K562 (cell line): ENCODE results near the gene SPTBN5. TPM values are rescaled to one million over a fixed set of nuclear protein-coding genes. Genes with fewer than 3 reads are reported as not detected.

Source experiments
- ARID1B ChIP-seq: fragments of 450-650 bp; IDR thresholded peaks from 2 replicates; pipeline ENCODE4 v1.6.1; 2016; ENCODE audit warnings: antibody characterized with exemption, mild to moderate bottlenecking, inconsistent platforms
- BRD4 ChIP-seq: fragments of 200-600 bp; sonication (generic); IDR thresholded peaks from 2 replicates; pipeline ENCODE4 v1.6.1; 2017; ENCODE audit warnings: inconsistent platforms
- BRF2 ChIP-seq: IDR thresholded peaks from 3 replicates; pipeline ENCODE4 v1.6.1; 2011; ENCODE audit warnings: borderline replicate concordance, mild to moderate bottlenecking; ENCODE audit not compliant: insufficient read length, insufficient read depth
- EHMT2 ChIP-seq: fragments of 450-650 bp; IDR thresholded peaks from 2 replicates; pipeline ENCODE4 v1.6.1; 2018; ENCODE audit warnings: antibody characterized with exemption
- ESRRA ChIP-seq: fragments of 450-650 bp; IDR thresholded peaks from 2 replicates; pipeline ENCODE4 v1.6.1; 2014; ENCODE audit warnings: low read depth, mild to moderate bottlenecking, moderate library complexity, borderline replicate concordance
- FOSL1 ChIP-seq: fragments of 200-800 bp; sonication (Bioruptor generic); conservative IDR thresholded peaks from 2 replicates; pipeline ENCODE4 v1.6.1; 2016; ENCODE audit warnings: missing genetic modification characterization, missing compliant biosample characterization
- GATA2 ChIP-seq: sonication (generic); formaldehyde crosslinking; IDR thresholded peaks from 2 replicates; pipeline ENCODE4 v1.4.0; 2020; ENCODE audit warnings: mild to moderate bottlenecking, missing genetic modification reagents
- HNRNPL ChIP-seq: fragments of 200-400 bp; formaldehyde crosslinking; IDR thresholded peaks from 2 replicates; pipeline ENCODE4 v1.6.1; 2017; ENCODE audit warnings: low read depth, mild to moderate bottlenecking, low read length
- MCM5 ChIP-seq: fragments of 450-650 bp; IDR thresholded peaks from 2 replicates; pipeline ENCODE4 v1.6.1; 2016; ENCODE audit warnings: low read depth
- NR2C2 ChIP-seq, 2 experiments: fragments of 200-800 bp in 1 of 2; sonication (Bioruptor generic) in 1 of 2; sonication (generic) in 1 of 2; formaldehyde crosslinking in 1 of 2; IDR thresholded peaks; 2 replicates each; pipeline versions ENCODE4 v1.6.1 to v1.8.0; 2016 to 2022; ENCODE audit warnings: mild to moderate bottlenecking in 1 of 2, missing compliant biosample characterization in 1 of 2, missing genetic modification characterization in 1 of 2, missing genetic modification reagents in 1 of 2
- NR4A1 ChIP-seq, 2 experiments: fragments of 250-450 bp in 1 of 2; fragments of 450-650 bp in 1 of 2; sonication (Bioruptor Pico) in 1 of 2; IDR thresholded peaks; 2 replicates each; pipeline versions ENCODE4 v1.4.0 to v1.6.1; 2016 to 2020; ENCODE audit warnings: mild to moderate bottlenecking in 2 of 2, missing compliant biosample characterization in 1 of 2, missing genetic modification characterization in 1 of 2, moderate library complexity in 1 of 2
- RFX7 ChIP-seq: fragments of 250-450 bp; sonication (Bioruptor Pico); IDR thresholded peaks from 2 replicates; pipeline ENCODE4 v1.5.1; 2021; ENCODE audit warnings: mild to moderate bottlenecking
- SMARCA4 ChIP-seq: fragments of 450-650 bp; IDR thresholded peaks from 2 replicates; pipeline ENCODE4 v1.6.1; 2016
- SMARCE1 ChIP-seq: fragments of 450-650 bp; IDR thresholded peaks from 2 replicates; pipeline ENCODE4 v1.7.1; 2016; ENCODE audit warnings: mild to moderate bottlenecking
- TFAM ChIP-seq: fragments of 250-450 bp; sonication (Bioruptor Pico); conservative IDR thresholded peaks from 2 replicates; pipeline ENCODE4 v1.5.0; 2021; ENCODE audit warnings: mild to moderate bottlenecking, moderate library complexity
- XRCC3 ChIP-seq: fragments of 450-650 bp; IDR thresholded peaks from 2 replicates; pipeline ENCODE4 v1.6.1; 2017; ENCODE audit warnings: mild to moderate bottlenecking, moderate library complexity
- ZBTB7A ChIP-seq: IDR thresholded peaks from 2 replicates; pipeline ENCODE4 v1.6.1; 2011; ENCODE audit warnings: low read depth, mild to moderate bottlenecking, low read length, moderate library complexity, borderline replicate concordance; ENCODE audit not compliant: control insufficient read depth
- ZFP36 ChIP-seq: fragments of 150-350 bp; IDR thresholded peaks from 2 replicates; pipeline ENCODE4 v1.6.1; 2018; ENCODE audit warnings: low read length, low read depth; ENCODE audit not compliant: partially characterized antibody
- ZHX1 ChIP-seq: fragments of 150-350 bp; conservative IDR thresholded peaks from 2 replicates; pipeline ENCODE4 v1.6.1; 2014; ENCODE audit warnings: low read length
- ZNF316 ChIP-seq: fragments of 450-650 bp; IDR thresholded peaks from 2 replicates; pipeline ENCODE4 v1.6.1; 2016
- ZNF764 ChIP-seq: fragments of 250-450 bp; sonication (Bioruptor Pico); IDR thresholded peaks from 2 replicates; pipeline ENCODE4 v1.4.0; 2020; ENCODE audit warnings: low read depth, mild to moderate bottlenecking, moderate library complexity
- polyA plus RNA-seq, 8 experiments: library from polyadenylated mRNA; depleted of rRNA in 4 of 8; stranded (reverse) in 5 of 8; unstranded in 3 of 8; fragments of >200 nt; fragmentation: Nextera tagmentation in 2 of 8; fragmentation: Illumina TruSeq in 1 of 8; extraction: Ambion mirVana in 2 of 8; extraction: Trizol in 1 of 8; gene quantifications; 2 replicates each; pipeline versions ENCODE4 v1.2.1 to v1.2.3, GENCODE V29; 2011 to 2014; ENCODE audit warnings: inconsistent platforms in 1 of 8, missing spikeins in 1 of 8
- total RNA-seq, 7 experiments: library from RNA; depleted of rRNA in 6 of 7; stranded (reverse); fragments of >200 nt in 6 of 7; fragmentation: Illumina TruSeq in 2 of 7; extraction: Trizol in 2 of 7; gene quantifications; 2 replicates each; pipeline versions ENCODE4 v1.2.1 to v1.2.3, GENCODE V29; 2011 to 2021; ENCODE audit warnings: low replicate concordance in 1 of 7
- TF ChIP-seq, protein P1 (sequence below): fragments of 250-450 bp; sonication (Bioruptor Pico); IDR thresholded peaks from 2 replicates; pipeline ENCODE4 v1.8.0; 2021; ENCODE audit warnings: mild to moderate bottlenecking, moderate library complexity
- TF ChIP-seq, protein P2 (sequence below): fragments of 450-650 bp; formaldehyde crosslinking; IDR thresholded peaks from 2 replicates; pipeline ENCODE4 v1.4.0; 2020; ENCODE audit warnings: mild to moderate bottlenecking, moderate library complexity

Gene SPTBN5
- total and polyA plus RNA-seq, 9 of the 15 experiments (the other 6 are each of a cell fraction or from before 2014, with no cell fraction given): 0.02 TPM; not detected in 8

DNA sequence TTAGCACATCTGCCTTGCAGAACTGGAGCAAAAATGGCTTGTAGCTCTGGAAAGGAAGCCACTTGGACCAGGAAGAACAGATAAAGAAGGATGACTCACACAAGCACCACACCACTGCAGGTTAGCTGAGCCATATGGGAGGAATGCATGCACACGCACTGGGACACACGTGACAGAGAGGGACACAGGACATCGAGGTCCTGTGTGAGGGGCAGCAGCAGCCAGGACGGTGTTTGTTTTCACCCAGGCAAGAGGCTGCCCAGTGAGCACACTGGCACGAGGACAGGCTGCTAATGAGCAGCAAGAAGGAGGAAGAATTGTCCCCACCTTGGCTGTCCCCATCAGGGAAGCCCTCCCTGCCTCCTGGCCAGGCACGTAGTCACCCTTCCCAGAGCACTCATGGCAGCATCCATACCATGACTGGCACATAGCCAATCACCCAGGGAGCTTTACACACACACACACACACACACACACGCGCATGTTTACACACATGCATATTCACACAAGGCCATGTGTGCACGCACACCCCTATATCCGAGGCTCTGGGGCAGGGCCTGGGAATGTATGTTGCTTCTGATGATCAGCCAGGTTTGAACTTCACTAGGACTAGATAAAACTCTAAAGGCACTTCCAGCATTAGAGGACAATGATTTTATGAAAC lies 24.0 kb upstream of the SPTBN5 start (continued):
- no peak for TF ChIP-seq ZHX1
- TF ChIP-seq ZNF764 (CRISPR knock-in tag): no peak
- TF ChIP-seq, protein P1, sequence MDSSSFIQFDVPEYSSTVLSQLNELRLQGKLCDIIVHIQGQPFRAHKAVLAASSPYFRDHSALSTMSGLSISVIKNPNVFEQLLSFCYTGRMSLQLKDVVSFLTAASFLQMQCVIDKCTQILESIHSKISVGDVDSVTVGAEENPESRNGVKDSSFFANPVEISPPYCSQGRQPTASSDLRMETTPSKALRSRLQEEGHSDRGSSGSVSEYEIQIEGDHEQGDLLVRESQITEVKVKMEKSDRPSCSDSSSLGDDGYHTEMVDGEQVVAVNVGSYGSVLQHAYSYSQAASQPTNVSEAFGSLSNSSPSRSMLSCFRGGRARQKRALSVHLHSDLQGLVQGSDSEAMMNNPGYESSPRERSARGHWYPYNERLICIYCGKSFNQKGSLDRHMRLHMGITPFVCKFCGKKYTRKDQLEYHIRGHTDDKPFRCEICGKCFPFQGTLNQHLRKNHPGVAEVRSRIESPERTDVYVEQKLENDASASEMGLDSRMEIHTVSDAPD: no peak
- TF ChIP-seq HNRNPL: no peak
- TF ChIP-seq ZFP36: no peak
- peak; percentile 85 for TF ChIP-seq SMARCA4
- TF ChIP-seq FOSL1 (tag): peak; percentile 94
- TF ChIP-seq ARID1B: peak; percentile 80
- no peak for TF ChIP-seq XRCC3
- no peak for TF ChIP-seq ZNF316
- TF ChIP-seq BRD4: no peak
- no peak for TF ChIP-seq MCM5
- no peak for TF ChIP-seq GATA2
- peak; percentile 78 for TF ChIP-seq SMARCE1
- TF ChIP-seq EHMT2: no peak
- no peak for TF ChIP-seq NR2C2 (CRISPR knock-in tag; IDR thresholded peaks at IDR 0.05)
- no peak for TF ChIP-seq NR2C2 (tag; IDR thresholded peaks at IDR 0.05)
- TF ChIP-seq, protein P2, sequence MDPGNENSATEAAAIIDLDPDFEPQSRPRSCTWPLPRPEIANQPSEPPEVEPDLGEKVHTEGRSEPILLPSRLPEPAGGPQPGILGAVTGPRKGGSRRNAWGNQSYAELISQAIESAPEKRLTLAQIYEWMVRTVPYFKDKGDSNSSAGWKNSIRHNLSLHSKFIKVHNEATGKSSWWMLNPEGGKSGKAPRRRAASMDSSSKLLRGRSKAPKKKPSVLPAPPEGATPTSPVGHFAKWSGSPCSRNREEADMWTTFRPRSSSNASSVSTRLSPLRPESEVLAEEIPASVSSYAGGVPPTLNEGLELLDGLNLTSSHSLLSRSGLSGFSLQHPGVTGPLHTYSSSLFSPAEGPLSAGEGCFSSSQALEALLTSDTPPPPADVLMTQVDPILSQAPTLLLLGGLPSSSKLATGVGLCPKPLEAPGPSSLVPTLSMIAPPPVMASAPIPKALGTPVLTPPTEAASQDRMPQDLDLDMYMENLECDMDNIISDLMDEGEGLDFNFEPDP (CRISPR knock-in tag): no peak
- TF ChIP-seq ESRRA: no peak
- TF ChIP-seq BRF2: no peak
- TF ChIP-seq TFAM (CRISPR knock-in tag): no peak
- TF ChIP-seq NR4A1 (CRISPR knock-in tag; IDR thresholded peaks at IDR 0.05): no peak
- no peak for TF ChIP-seq NR4A1 (tag; IDR thresholded peaks at IDR 0.05)
- TF ChIP-seq ZBTB7A: no peak
- TF ChIP-seq RFX7 (CRISPR knock-in tag): no peak
